ENCODE measurements around the gene TXLNA.

TXLNA gene

GRCh38 chr1:32234792-32235191 lies 55.3 kb downstream of the TXLNA start:
- H3K9me2 ChIP-seq (replicated peaks; ENCODE audit: control insufficient read depth, low read length) = no peaks in the 10 kb centered on the region
- H3K79me2 ChIP-seq (ENCODE audit: control insufficient read depth, low read length) = no peaks in the 10 kb centered on the region
- H3K27me3 ChIP-seq (ENCODE audit: control insufficient read depth, low read length) = no peaks in the 10 kb centered on the region
- no peak overlapping the region for H3K27ac ChIP-seq (ENCODE audit: low read depth, low read length)
- H3F3A ChIP-seq (ENCODE audit: control insufficient read depth, insufficient read depth) = peaks cover 22% of the 10 kb centered on the region
- no peaks in the 10 kb centered on the region for H4K20me1 ChIP-seq (ENCODE audit: control insufficient read depth, insufficient read depth, low read depth, low read length)
- H3K4me3 ChIP-seq (ENCODE audit: low read length) = no peak overlapping the region
- H3K36me3 ChIP-seq (ENCODE audit: control insufficient read depth, low read length) = peaks cover 39% of the 10 kb centered on the region
- H3K9me3 ChIP-seq (ENCODE audit: control insufficient read depth, insufficient read depth, low read length) = no peaks in the 10 kb centered on the region
- peaks cover under 1% of the 10 kb centered on the region for H3K4me1 ChIP-seq (ENCODE audit: control insufficient read depth, low read length)
- H3K4me2 ChIP-seq (ENCODE audit: low read length) = no peak overlapping the region
- TF ChIP-seq EZH2phosphoT487 (IDR thresholded peaks at IDR 0.05; ENCODE audit: borderline replicate concordance, low read length) (no peak), CTCF (IDR thresholded peaks at IDR 0.05; ENCODE audit: low read depth, low read length, poor library complexity, severe bottlenecking) (no peak)

- Histone ChIP-seq H3K27me3 (ENCODE audit: control insufficient read depth, low read length) (no peaks in the 10 kb centered on the region; the same call in 1 of the 2 replicates), H3K4me3 (ENCODE audit: low read length) (no peak overlapping the region), H3K4me2 (ENCODE audit: low read length) (no peak overlapping the region), H3K79me2 (ENCODE audit: control insufficient read depth, low read length) (no peaks in the 10 kb centered on the region), H3F3A (ENCODE audit: control insufficient read depth, insufficient read depth) (peaks cover 11% of the 10 kb centered on the region; the same call in 1 of the 2 replicates), H3K9me2 (replicated peaks; ENCODE audit: control insufficient read depth, low read length) (no peaks in the 10 kb centered on the region), H3K27ac (ENCODE audit: low read depth, low read length) (no peak overlapping the region), H3K9me3 (ENCODE audit: control insufficient read depth, insufficient read depth, low read length) (no peaks in the 10 kb centered on the region), H3K36me3 (ENCODE audit: control insufficient read depth, low read length) (peaks cover 12% of the 10 kb centered on the region; the same call in 1 of the 2 replicates), H3K4me1 (ENCODE audit: control insufficient read depth, low read length) (peaks cover 26% of the 10 kb centered on the region), H4K20me1 (ENCODE audit: control insufficient read depth, insufficient read depth, low read depth, low read length) (no peaks in the 10 kb centered on the region)
- TF ChIP-seq CTCF (IDR thresholded peaks at IDR 0.05; ENCODE audit: low read depth, low read length, poor library complexity, severe bottlenecking) = no peak
- no peak for TF ChIP-seq EZH2phosphoT487 (IDR thresholded peaks at IDR 0.05; ENCODE audit: borderline replicate concordance, low read length)
These were observed 59.9 kb downstream of the TXLNA start for GRCh38 chr1:32239337-32239736.

GRCh38 chr1:32239790-32240139 lies 60.3 kb downstream of the TXLNA start:
- Histone ChIP-seq H3K79me2 (ENCODE audit: control insufficient read depth, low read length) (no peaks in the 10 kb centered on the region), H3K36me3 (ENCODE audit: control insufficient read depth, low read length) (peaks cover 9% of the 10 kb centered on the region; the same call in 1 of the 2 replicates), H3K27ac (ENCODE audit: low read depth, low read length) (no peak overlapping the region), H3K27me3 (ENCODE audit: control insufficient read depth, low read length) (no peaks in the 10 kb centered on the region; the same call in 1 of the 2 replicates), H3K9me3 (ENCODE audit: control insufficient read depth, insufficient read depth, low read length) (no peaks in the 10 kb centered on the region), H3K4me3 (ENCODE audit: low read length) (no peak overlapping the region), H3K4me1 (ENCODE audit: control insufficient read depth, low read length) (peaks cover 26% of the 10 kb centered on the region), H3K9me2 (replicated peaks; ENCODE audit: control insufficient read depth, low read length) (no peaks in the 10 kb centered on the region), H3F3A (ENCODE audit: control insufficient read depth, insufficient read depth) (peaks cover 11% of the 10 kb centered on the region; the same call in 1 of the 2 replicates), H4K20me1 (ENCODE audit: control insufficient read depth, insufficient read depth, low read depth, low read length) (no peaks in the 10 kb centered on the region), H3K4me2 (ENCODE audit: low read length) (peak overlapping the region; percentile 91)
- TF ChIP-seq CTCF (IDR thresholded peaks at IDR 0.05; ENCODE audit: low read depth, low read length, poor library complexity, severe bottlenecking) (no peak), EZH2phosphoT487 (IDR thresholded peaks at IDR 0.05; ENCODE audit: borderline replicate concordance, low read length) (no peak)

Data from DOHH2 (cell line).